Myocyte (in vitro differentiated cells): ENCODE data around the gene WDR20. TPM values are rescaled to one million over a fixed set of nuclear protein-coding genes. Genes with fewer than 3 reads are reported as not detected.
"Not testable (repeated sequence)": the region's sequence is repeated elsewhere in the genome, so short reads cannot be mapped to it uniquely, and the experiment has no call there.

Experiments
- DNase-seq: peaks from one replicate; pipeline ENCODE4 v3.0.0-alpha.2; 2012; ENCODE audit warnings: low read depth
- total RNA-seq: library from RNA; depleted of rRNA; stranded (reverse); fragments of >200 nt; gene quantifications from 2 replicates; pipeline ENCODE4 v1.2.3, GENCODE V29; 2014

WDR20 gene
- total RNA-seq, 1 donor from 2014 or later: 24.3 TPM

- DNase-seq: no peak
Measured at GRCh38 chr14:102131741-102132140, 8.0 kb upstream of the WDR20 start.

- not testable (repeated sequence) for DNase-seq
Measured at GRCh38 chr14:102134021-102134420, 5.7 kb upstream of the WDR20 start.

GRCh38 chr14:102134719-102135118 is 5.0 kb upstream of the WDR20 start:
- DNase-seq: not testable (repeated sequence)

GRCh38 chr14:102135456-102135855 is 4.2 kb upstream of the WDR20 start:
- DNase-seq: not testable (repeated sequence)

GRCh38 chr14:102138535-102138934 is 1.2 kb upstream of the WDR20 start:
- DNase-seq: no peak

GRCh38 chr14:102138961-102139285 is 774 bp upstream of the WDR20 start:
- DNase-seq: no peak

- peak; percentile 27 for DNase-seq
Measured at GRCh38 chr14:102140027-102140749, 491 bp downstream of the WDR20 start.

- no peak for DNase-seq
Measured at GRCh38 chr14:102140750-102141145, 1.1 kb downstream of the WDR20 start.

GRCh38 chr14:102141797-102142196 is 2.1 kb downstream of the WDR20 start:
- DNase-seq: no peak

GRCh38 chr14:102144914-102145313 is 5.2 kb downstream of the WDR20 start:
- DNase-seq: no peak

- DNase-seq: no peak
Measured at GRCh38 chr14:102145395-102145794, 5.7 kb downstream of the WDR20 start.

- no peak for DNase-seq
Measured at GRCh38 chr14:102146423-102146822, 6.7 kb downstream of the WDR20 start.

- no peak for DNase-seq
Measured at GRCh38 chr14:102150083-102150482, 10.4 kb downstream of the WDR20 start.

- DNase-seq: peak; percentile 50
Measured at GRCh38 chr14:102150744-102151143, 11.0 kb downstream of the WDR20 start.

- not testable (repeated sequence) for DNase-seq
Measured at GRCh38 chr14:102151411-102151810, 11.7 kb downstream of the WDR20 start.

- no peak for DNase-seq
Measured at GRCh38 chr14:102154121-102154520, 14.4 kb downstream of the WDR20 start.

GRCh38 chr14:102154821-102155549 is 15.3 kb downstream of the WDR20 start:
- no peak for DNase-seq

GRCh38 chr14:102157346-102157745 is 17.6 kb downstream of the WDR20 start:
- no peak for DNase-seq

GRCh38 chr14:102158797-102159196 is 19.1 kb downstream of the WDR20 start:
- DNase-seq: no peak

GRCh38 chr14:102159841-102160240 is 20.1 kb downstream of the WDR20 start:
- DNase-seq: no peak

- no peak for DNase-seq
Measured at GRCh38 chr14:102162487-102162886, 22.8 kb downstream of the WDR20 start.

GRCh38 chr14:102164241-102164641 is 24.5 kb downstream of the WDR20 start:
- DNase-seq: no peak

GRCh38 chr14:102164965-102165364 is 25.3 kb downstream of the WDR20 start:
- peak; percentile 64 for DNase-seq
